HEK293 (cell line): Measurements from ENCODE around the gene LRRC7.
A peak's percentile ranks its signal among the peaks of the same experiment; 100 is the strongest.

Experiments used
- CTCF ChIA-PET: fragments of 350-600 bp; formaldehyde crosslinking; extraction: SDS; loops from one replicate; lab custom pipeline; 2021; ENCODE audit warnings: antibody characterized with exemption; lab: Yijun Ruan, JAX
- POLR2A ChIA-PET: fragments of 300-600 bp; formaldehyde crosslinking; extraction: SDS; loops from one replicate; lab custom pipeline; 2020; ENCODE audit warnings: antibody characterized with exemption, inconsistent platforms; lab: Yijun Ruan, JAX
- H3K27ac ChIP-seq: fragments of 200-500 bp; sonication (Bioruptor generic); 2 replicates; pipeline ENCODE4 v1.5.1; 2014; ENCODE audit warnings: low read depth, low read length, control low read depth, inconsistent platforms; ENCODE audit errors: extremely low read depth
- H3K36me3 ChIP-seq, 2 experiments: fragments of 200-500 bp in 1 of 2; sonication (Bioruptor generic) in 1 of 2; 1 replicate in 1 of 2; 2 replicates in 1 of 2; pipeline ENCODE4 v1.5.1; 2014 to 2017; ENCODE audit warnings: inconsistent platforms in 2 of 2, low read length in 2 of 2; ENCODE audit not compliant: control insufficient read depth in 2 of 2, insufficient read depth in 1 of 2
- H3K4me1 ChIP-seq: fragments of 200-500 bp; sonication (Bioruptor generic); 2 replicates; pipeline ENCODE4 v1.5.1; 2014; ENCODE audit warnings: mild to moderate bottlenecking, low read length, inconsistent platforms; ENCODE audit not compliant: control insufficient read depth, insufficient read depth
- H3K4me3 ChIP-seq: 2 replicates; pipeline ENCODE4 v1.5.1; 2011; ENCODE audit warnings: low read depth, mild to moderate bottlenecking, control low read depth, low read length, moderate library complexity
- H3K9me3 ChIP-seq: fragments of 200-500 bp; sonication (Bioruptor generic); 2 replicates; pipeline ENCODE4 v1.5.1; 2014; ENCODE audit warnings: low read depth, low read length, inconsistent platforms; ENCODE audit not compliant: control insufficient read depth, insufficient read depth
- HOXA7 ChIP-seq: sonication (generic); formaldehyde crosslinking; IDR thresholded peaks from 2 replicates; pipeline ENCODE4 v1.8.1; 2022; ENCODE audit warnings: missing genetic modification reagents, borderline replicate concordance
- SCRT2 ChIP-seq: fragments of 450-650 bp; formaldehyde crosslinking; IDR thresholded peaks from 2 replicates; pipeline ENCODE4 v1.5.1; 2016; ENCODE audit warnings: missing biosample characterization, missing genetic modification characterization
- ZNF10 ChIP-seq: fragments of 450-650 bp; formaldehyde crosslinking; IDR thresholded peaks from 2 replicates; pipeline ENCODE4 v1.5.1; 2017; ENCODE audit warnings: missing biosample characterization, missing genetic modification characterization
- ZNF133 ChIP-seq: fragments of 450-650 bp; formaldehyde crosslinking; IDR thresholded peaks from 2 replicates; pipeline ENCODE4 v1.5.1; 2016; ENCODE audit warnings: missing biosample characterization, missing genetic modification characterization
- ZNF19 ChIP-seq: fragments of 450-650 bp; formaldehyde crosslinking; IDR thresholded peaks from 2 replicates; pipeline ENCODE4; 2016; ENCODE audit warnings: missing biosample characterization, missing genetic modification characterization, low read depth
- ZNF223 ChIP-seq: fragments of 450-650 bp; formaldehyde crosslinking; IDR thresholded peaks from 2 replicates; pipeline ENCODE4 v1.5.1; 2016; ENCODE audit warnings: missing biosample characterization, missing genetic modification characterization
- ZNF24 ChIP-seq: fragments of 450-650 bp; formaldehyde crosslinking; IDR thresholded peaks from 2 replicates; pipeline ENCODE4 v1.5.1; 2016; ENCODE audit warnings: missing biosample characterization, missing genetic modification characterization
- ZNF266 ChIP-seq: fragments of 450-650 bp; formaldehyde crosslinking; IDR thresholded peaks from 2 replicates; pipeline ENCODE4 v1.5.1; 2016; ENCODE audit warnings: missing biosample characterization, missing genetic modification characterization, low read depth
- ZNF324 ChIP-seq: fragments of 450-650 bp; formaldehyde crosslinking; IDR thresholded peaks from 2 replicates; pipeline ENCODE4 v1.5.1; 2016; ENCODE audit warnings: missing biosample characterization, missing genetic modification characterization
- ZNF549 ChIP-seq: fragments of 450-650 bp; IDR thresholded peaks from 2 replicates; pipeline ENCODE4 v1.5.1; 2018; ENCODE audit warnings: missing biosample characterization, missing genetic modification characterization, mild to moderate bottlenecking, inconsistent platforms, moderate library complexity
- ZNF561 ChIP-seq: fragments of 450-650 bp; IDR thresholded peaks from 2 replicates; pipeline ENCODE4 v1.5.1; 2018; ENCODE audit warnings: missing biosample characterization, missing genetic modification characterization, borderline replicate concordance
- ZNF585B ChIP-seq: fragments of 450-650 bp; formaldehyde crosslinking; IDR thresholded peaks from 2 replicates; pipeline ENCODE4 v1.5.1; 2016; ENCODE audit warnings: missing biosample characterization, missing genetic modification characterization
- ZNF670 ChIP-seq: fragments of 450-650 bp; formaldehyde crosslinking; IDR thresholded peaks from 2 replicates; pipeline ENCODE4 v1.5.1; 2016; ENCODE audit warnings: missing biosample characterization, missing genetic modification characterization, low read depth
- ZXDB ChIP-seq: fragments of 450-650 bp; formaldehyde crosslinking; IDR thresholded peaks from 2 replicates; pipeline ENCODE4 v1.5.1; 2016; ENCODE audit warnings: missing biosample characterization, missing genetic modification characterization
- TF ChIP-seq, protein P1 (sequence below): fragments of 450-650 bp; formaldehyde crosslinking; IDR thresholded peaks from 2 replicates; pipeline ENCODE4 v1.5.1; 2016; ENCODE audit warnings: missing biosample characterization, missing genetic modification characterization
- TF ChIP-seq, protein P2 (sequence below): fragments of 450-650 bp; formaldehyde crosslinking; IDR thresholded peaks from 2 replicates; pipeline ENCODE4 v1.5.1; 2017; ENCODE audit warnings: missing biosample characterization, missing genetic modification characterization
- TF ChIP-seq, protein P3 (sequence below): fragments of 450-650 bp; formaldehyde crosslinking; IDR thresholded peaks from 2 replicates; pipeline ENCODE4 v1.5.1; 2017; ENCODE audit warnings: missing biosample characterization, missing genetic modification characterization
- TF ChIP-seq, protein P4 (sequence below): fragments of 450-650 bp; formaldehyde crosslinking; IDR thresholded peaks from 2 replicates; pipeline ENCODE4 v1.5.1; 2016; ENCODE audit warnings: missing biosample characterization, missing genetic modification characterization

LRRC7 gene

DNA sequence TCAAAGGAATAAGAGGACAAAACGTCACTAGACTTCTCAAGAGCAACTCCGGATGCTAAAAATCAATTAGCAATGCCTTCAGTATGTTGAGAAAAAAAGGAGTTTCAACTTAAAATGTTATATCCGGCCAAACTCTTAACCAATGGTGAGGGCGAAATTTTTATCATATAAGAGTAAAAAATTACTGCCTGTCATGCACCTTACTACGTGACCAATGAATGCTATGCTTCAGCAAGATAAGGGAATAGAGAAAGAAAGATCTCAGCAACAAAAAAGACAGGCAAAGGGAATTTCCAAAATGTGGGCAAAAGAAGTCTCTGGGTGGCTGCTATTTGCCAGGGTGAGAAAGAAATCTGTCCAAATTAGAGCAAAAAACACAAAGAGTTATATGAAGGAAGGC, 47.4 kb upstream of the LRRC7 start:
- TF ChIP-seq ZNF549 (tag by site-specific recombination) (no peak), ZNF19 (tag by site-specific recombination) (no peak), ZNF585B (0 out of 2 replicates have a peak, but pooled peaks have one; percentile 10), ZNF10 (tag by site-specific recombination) (no peak)
- TF ChIP-seq, protein P1, sequence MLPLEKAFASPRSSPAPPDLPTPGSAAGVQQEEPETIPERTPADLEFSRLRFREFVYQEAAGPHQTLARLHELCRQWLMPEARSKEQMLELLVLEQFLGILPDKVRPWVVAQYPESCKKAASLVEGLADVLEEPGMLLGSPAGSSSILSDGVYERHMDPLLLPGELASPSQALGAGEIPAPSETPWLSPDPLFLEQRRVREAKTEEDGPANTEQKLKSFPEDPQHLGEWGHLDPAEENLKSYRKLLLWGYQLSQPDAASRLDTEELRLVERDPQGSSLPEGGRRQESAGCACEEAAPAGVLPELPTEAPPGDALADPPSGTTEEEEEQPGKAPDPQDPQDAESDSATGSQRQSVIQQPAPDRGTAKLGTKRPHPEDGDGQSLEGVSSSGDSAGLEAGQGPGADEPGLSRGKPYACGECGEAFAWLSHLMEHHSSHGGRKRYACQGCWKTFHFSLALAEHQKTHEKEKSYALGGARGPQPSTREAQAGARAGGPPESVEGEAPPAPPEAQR (tag by site-specific recombination): no peak
- TF ChIP-seq, protein P2, sequence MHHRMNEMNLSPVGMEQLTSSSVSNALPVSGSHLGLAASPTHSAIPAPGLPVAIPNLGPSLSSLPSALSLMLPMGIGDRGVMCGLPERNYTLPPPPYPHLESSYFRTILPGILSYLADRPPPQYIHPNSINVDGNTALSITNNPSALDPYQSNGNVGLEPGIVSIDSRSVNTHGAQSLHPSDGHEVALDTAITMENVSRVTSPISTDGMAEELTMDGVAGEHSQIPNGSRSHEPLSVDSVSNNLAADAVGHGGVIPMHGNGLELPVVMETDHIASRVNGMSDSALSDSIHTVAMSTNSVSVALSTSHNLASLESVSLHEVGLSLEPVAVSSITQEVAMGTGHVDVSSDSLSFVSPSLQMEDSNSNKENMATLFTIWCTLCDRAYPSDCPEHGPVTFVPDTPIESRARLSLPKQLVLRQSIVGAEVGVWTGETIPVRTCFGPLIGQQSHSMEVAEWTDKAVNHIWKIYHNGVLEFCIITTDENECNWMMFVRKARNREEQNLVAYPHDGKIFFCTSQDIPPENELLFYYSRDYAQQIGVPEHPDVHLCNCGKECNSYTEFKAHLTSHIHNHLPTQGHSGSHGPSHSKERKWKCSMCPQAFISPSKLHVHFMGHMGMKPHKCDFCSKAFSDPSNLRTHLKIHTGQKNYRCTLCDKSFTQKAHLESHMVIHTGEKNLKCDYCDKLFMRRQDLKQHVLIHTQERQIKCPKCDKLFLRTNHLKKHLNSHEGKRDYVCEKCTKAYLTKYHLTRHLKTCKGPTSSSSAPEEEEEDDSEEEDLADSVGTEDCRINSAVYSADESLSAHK (tag by site-specific recombination): no peak
- Histone ChIP-seq H3K36me3 (no peaks in the 10 kb centered on the region), H3K4me1 (no peaks in the 10 kb centered on the region), H3K27ac (no peak overlapping the region), H3K9me3 (no peaks in the 10 kb centered on the region), H3K4me3 (no peak overlapping the region)
- POLR2A ChIA-PET: no interaction called here
- CTCF ChIA-PET: no interaction called here

DNA sequence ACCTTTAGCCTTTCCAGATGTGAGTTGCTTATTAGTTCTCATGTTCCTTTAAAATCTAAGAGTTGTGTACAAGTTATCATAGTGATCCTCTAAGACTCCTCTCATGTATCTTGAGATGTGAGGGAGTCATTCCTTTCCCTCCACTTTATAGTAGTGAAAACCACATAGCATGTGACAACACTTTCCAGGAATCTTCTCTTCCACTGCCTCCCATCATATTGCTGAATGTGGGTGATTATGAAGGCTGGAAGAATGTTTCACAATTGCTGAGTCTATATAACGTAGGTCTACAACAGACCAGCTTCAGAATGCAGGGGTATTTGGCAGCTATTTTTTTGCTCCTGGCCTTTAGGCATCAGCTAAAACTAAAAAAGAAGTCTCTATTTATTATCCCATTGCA, 44.7 kb upstream of the LRRC7 start:
- H3K9me3 ChIP-seq: no peaks in the 10 kb centered on the region
- ChIA-PET CTCF (no interaction called here), POLR2A (no interaction called here)
- no peak overlapping the region for H3K4me3 ChIP-seq
- H3K4me1 ChIP-seq: no peaks in the 10 kb centered on the region
- TF ChIP-seq, protein P3, sequence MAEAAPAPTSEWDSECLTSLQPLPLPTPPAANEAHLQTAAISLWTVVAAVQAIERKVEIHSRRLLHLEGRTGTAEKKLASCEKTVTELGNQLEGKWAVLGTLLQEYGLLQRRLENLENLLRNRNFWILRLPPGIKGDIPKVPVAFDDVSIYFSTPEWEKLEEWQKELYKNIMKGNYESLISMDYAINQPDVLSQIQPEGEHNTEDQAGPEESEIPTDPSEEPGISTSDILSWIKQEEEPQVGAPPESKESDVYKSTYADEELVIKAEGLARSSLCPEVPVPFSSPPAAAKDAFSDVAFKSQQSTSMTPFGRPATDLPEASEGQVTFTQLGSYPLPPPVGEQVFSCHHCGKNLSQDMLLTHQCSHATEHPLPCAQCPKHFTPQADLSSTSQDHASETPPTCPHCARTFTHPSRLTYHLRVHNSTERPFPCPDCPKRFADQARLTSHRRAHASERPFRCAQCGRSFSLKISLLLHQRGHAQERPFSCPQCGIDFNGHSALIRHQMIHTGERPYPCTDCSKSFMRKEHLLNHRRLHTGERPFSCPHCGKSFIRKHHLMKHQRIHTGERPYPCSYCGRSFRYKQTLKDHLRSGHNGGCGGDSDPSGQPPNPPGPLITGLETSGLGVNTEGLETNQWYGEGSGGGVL (tag by site-specific recombination): no peak
- no peak for TF ChIP-seq ZNF133 (tag by site-specific recombination)
- no peak for TF ChIP-seq ZNF670 (tag by site-specific recombination)
- TF ChIP-seq ZNF223 (tag by site-specific recombination): no peak
- no peak for TF ChIP-seq ZXDB (tag by site-specific recombination)
- TF ChIP-seq SCRT2: no peak
- TF ChIP-seq HOXA7 (CRISPR knock-in tag): no peak
- no peak for TF ChIP-seq ZNF324 (tag by site-specific recombination)
- no peak for TF ChIP-seq ZNF266 (tag by site-specific recombination)
- TF ChIP-seq ZNF561 (tag by site-specific recombination): no peak
- no peak for TF ChIP-seq ZNF24 (tag by site-specific recombination)
- TF ChIP-seq, protein P4, sequence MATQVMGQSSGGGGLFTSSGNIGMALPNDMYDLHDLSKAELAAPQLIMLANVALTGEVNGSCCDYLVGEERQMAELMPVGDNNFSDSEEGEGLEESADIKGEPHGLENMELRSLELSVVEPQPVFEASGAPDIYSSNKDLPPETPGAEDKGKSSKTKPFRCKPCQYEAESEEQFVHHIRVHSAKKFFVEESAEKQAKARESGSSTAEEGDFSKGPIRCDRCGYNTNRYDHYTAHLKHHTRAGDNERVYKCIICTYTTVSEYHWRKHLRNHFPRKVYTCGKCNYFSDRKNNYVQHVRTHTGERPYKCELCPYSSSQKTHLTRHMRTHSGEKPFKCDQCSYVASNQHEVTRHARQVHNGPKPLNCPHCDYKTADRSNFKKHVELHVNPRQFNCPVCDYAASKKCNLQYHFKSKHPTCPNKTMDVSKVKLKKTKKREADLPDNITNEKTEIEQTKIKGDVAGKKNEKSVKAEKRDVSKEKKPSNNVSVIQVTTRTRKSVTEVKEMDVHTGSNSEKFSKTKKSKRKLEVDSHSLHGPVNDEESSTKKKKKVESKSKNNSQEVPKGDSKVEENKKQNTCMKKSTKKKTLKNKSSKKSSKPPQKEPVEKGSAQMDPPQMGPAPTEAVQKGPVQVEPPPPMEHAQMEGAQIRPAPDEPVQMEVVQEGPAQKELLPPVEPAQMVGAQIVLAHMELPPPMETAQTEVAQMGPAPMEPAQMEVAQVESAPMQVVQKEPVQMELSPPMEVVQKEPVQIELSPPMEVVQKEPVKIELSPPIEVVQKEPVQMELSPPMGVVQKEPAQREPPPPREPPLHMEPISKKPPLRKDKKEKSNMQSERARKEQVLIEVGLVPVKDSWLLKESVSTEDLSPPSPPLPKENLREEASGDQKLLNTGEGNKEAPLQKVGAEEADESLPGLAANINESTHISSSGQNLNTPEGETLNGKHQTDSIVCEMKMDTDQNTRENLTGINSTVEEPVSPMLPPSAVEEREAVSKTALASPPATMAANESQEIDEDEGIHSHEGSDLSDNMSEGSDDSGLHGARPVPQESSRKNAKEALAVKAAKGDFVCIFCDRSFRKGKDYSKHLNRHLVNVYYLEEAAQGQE (tag by site-specific recombination): no peak
- TF ChIP-seq, all 188 proteins: peak for 0
- no peak overlapping the region for H3K27ac ChIP-seq
- no peaks in the 10 kb centered on the region for H3K36me3 ChIP-seq
